IPS-11a (cell line): ENCODE results near the gene MSGN1.
"Not testable (repeated sequence)": the region's sequence is repeated elsewhere in the genome, so short reads cannot be mapped to it uniquely, and the experiment has no call there.

Source experiments
- H3K4me3 ChIP-seq: one replicate; pipeline ENCODE4 v1.5.1; 2013; ENCODE audit warnings: low read depth, low read length, control low read depth

The MSGN1 gene

GRCh38 chr2:17804358-17804757 lies 11.9 kb upstream of the MSGN1 start:
- no peak overlapping the region for H3K4me3 ChIP-seq

DNA sequence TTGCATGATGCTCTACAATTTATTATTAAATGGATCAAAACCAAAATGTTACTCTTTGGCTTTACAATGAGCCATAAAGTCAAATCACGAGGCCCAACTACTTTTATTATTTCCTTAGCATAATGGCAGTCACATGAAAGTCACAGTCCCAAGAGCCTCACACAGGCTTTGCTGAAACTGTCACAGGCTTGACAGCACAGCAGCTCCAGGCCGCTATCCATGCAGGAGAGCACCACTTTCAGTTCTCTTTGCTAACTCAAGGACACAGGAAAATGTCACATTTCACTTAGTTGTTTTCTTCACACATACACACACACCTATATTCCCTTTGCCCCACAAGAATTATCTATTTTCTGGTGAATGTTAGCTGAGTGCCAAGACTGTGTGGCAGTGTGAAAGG lies 11.1 kb upstream of the MSGN1 start:
- no peak overlapping the region for H3K4me3 ChIP-seq

- no peak overlapping the region for H3K4me3 ChIP-seq
Measured at GRCh38 chr2:17805717-17806363, 10.4 kb upstream of the MSGN1 start.

DNA sequence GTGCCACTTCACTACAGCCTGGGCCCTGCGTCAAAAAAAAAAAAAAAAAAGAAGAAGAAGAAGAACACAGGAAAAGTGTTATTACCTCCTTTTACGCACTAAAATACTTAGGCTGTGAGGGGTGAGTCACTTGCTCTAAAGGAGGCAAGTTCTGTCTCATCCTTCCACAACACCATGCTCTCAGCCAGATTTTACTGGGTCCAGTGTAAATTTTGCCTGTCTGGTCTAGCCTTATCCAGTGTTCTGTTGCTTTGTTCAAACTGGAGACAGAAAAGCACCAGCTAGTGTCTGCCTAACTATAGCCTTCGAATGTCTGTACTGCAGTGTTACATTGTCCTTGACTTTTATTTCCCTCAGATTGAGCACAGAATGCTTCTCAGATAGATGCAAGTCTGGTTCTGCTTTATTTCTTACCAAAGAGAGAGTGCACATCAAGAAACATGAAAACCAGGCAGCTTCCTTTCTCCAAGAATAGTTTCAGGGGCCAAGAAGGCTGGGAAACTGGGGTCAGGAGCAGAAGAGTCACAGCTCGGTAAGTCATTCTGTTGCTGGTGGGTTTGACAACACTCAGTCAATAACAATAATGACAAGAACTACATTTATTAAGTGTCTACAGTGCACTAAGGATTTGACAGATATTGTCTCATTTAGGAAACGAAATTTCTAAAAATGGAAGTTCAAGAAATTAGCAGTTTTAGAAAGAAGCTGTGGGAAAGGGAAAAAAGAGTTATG lies 3.1 kb upstream of the MSGN1 start:
- H3K4me3 ChIP-seq: no peak overlapping the region

DNA sequence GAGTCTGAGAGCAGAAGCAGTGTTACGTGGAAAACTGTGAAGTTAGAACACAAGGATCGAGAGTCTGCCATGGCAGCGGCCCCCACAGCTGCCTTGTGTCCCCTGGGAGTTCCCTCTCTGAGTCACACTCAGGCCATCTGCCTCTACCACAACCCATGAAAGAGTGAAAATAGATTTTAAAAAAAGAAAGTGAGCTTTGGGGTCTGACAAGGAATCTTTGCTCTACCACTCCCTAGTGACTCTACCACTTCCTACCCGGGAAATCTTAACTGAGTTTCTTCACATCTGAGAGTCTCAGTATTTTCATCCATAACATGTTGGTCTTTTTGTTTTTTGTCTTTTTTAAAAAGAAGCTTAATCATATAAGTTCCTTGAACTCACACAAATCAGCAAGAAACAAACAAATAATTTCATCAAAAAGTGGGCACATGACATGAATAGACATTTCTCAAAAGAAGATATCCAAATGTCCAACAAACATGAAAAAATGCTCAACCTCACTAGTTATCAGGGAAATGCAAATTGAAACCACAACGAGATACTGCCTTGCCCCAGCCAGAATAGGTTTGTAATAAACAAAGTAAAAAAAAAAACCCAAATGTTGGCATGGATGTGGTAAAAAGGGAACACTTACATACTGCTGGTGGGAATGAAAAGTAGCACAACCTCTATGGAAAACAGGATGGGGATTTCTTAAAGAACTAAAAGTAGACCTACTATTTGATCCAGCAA lies 2.4 kb upstream of the MSGN1 start:
- no peak overlapping the region for H3K4me3 ChIP-seq

DNA sequence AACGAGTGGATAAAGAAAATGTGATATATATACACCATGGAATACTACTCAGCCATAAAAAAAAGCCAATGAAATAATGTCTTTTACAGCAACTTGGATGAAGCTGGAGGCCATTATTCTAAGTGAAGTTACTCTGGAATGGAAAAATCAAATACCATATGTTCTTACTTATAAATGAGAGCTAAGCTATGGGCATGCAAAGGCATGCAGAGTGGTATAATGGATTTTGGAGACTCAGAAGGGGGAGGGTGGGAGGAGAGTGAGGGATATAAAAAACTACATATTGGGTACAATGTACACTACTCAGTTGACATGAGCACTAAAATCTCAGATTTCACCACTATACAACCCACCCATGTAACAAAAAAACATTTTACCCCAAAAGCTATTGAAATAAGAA lies 1.7 kb upstream of the MSGN1 start:
- H3K4me3 ChIP-seq: no peak overlapping the region

- no peak overlapping the region for H3K4me3 ChIP-seq
Measured at GRCh38 chr2:17815468-17816184, 634 bp upstream of the MSGN1 start.

DNA sequence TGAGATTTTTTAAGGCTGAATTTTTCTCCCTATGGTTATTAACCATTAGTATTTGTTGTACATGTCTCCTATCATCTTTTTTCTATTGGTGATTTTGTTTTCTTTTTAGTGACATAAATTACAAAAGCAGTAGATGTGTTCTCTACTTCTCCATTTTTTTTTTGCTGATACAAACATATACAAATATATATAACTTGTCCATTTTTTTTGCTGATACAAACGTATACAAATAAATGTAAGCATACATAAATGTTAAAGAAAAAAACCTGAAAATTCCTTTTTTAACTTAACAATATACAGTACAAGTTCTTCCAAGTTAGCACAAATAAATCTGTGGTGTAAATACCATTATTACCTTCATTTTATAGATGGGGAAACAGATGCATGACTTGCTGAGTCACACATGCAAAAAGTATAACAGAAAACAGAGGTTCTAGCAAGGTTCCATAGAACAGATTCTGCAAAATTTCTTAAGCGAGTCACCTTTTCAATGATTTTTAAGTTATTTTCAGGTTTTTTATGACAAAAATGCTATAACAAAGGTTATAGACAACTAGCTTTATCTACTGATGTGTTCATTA lies 2.1 kb downstream of the MSGN1 start:
- H3K4me3 ChIP-seq: no peak overlapping the region

DNA sequence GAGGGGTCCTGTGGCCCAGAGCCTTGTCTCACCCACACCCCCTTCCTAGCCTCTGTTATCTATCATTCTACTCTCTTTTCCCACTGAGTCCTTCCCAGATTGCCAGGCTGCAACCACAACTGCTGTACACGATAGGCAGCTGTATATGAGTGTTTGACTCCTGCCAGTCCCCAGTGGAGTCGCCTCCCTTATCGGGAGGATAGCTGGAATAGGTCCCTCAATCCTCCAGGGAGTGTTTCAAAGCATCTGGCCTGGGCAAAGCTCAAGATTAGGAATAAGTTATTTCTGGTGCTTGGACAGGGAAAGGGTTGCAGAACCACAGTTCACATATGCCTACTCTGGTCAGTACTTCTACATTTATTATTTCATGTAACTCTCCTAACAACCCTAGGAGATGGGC lies 4.8 kb downstream of the MSGN1 start:
- H3K4me3 ChIP-seq: no peak overlapping the region

GRCh38 chr2:17821535-17822444 lies 5.5 kb downstream of the MSGN1 start:
- no peak overlapping the region for H3K4me3 ChIP-seq

- H3K4me3 ChIP-seq: no peak overlapping the region
Measured at GRCh38 chr2:17822445-17823117, 6.3 kb downstream of the MSGN1 start.

GRCh38 chr2:17823646-17824045 lies 7.4 kb downstream of the MSGN1 start:
- H3K4me3 ChIP-seq: not testable (repeated sequence)

- no peak overlapping the region for H3K4me3 ChIP-seq
Measured at GRCh38 chr2:17827316-17827715, 11.1 kb downstream of the MSGN1 start.

- no peak overlapping the region for H3K4me3 ChIP-seq
Measured at GRCh38 chr2:17827785-17828184, 11.5 kb downstream of the MSGN1 start.

DNA sequence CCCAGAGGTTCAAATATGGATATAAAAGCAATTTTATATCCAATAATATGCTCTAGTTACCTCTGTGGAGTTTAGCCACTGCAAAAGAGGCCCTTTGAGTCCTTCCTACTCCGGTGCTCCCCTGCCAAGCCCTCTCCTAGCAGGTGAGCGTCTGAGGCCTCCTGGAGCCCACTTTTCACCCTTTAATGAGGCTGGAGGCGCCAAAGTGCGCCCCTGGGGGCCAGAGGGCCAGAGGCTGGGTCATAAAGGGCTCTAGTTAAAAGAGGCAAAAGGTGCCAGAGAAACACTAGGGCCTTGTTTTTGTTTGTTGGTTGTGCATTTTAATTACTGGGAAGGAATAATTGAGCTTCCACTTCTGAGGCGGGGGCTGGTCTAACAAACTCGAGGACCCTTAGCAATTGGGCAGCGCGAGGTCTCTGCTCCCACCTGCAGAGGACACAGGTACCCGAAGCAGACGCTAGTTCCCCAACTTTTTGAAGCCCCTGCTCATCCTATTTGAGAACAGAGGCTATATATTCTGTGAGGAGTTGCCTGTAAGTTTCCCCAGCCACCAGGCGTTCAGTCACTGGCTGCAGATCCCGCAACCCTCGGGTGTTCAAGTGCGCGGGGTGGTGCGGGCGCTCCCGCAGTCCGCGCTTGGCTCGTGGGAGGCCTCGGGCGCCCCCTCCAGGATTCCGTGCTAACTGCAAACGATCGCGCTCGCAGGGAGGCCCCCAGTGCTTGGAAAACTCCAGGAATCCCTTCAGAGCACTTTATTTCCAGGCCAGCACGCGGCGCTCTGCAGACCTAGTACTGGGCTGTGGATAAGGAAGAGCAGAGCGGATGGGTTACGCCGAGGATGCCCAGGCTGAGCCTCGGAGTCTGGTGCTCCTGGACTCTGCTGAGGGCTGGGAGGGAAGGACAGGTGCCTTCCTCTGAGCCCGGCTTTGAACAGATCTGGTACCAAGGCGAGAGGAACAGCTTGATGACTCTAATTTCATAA lies 14.1 kb downstream of the MSGN1 start:
- H3K4me3 ChIP-seq: no peak overlapping the region

- H3K4me3 ChIP-seq: no peak overlapping the region
Measured at GRCh38 chr2:17835516-17835915, 19.3 kb downstream of the MSGN1 start.

GRCh38 chr2:17839959-17840358 lies 23.7 kb downstream of the MSGN1 start:
- no peak overlapping the region for H3K4me3 ChIP-seq

DNA sequence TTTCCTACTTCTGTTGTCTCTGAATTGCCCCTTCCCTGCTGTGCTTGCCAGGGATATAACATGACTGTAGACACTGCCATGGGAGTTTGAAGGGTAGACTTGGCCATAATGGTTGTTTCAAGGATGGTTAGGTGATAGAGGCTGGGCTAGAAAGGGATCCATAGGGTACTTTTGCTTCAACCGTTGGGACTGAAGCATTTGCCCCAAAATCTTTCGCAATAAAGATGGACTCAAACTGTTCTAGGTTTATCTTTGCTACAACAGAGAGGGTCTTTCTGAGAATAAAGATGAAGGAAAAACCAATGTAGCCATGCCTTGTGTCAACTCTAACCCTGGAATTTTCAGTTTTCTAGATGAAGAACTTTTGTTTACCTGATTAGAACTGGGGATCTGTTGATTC lies 27.2 kb downstream of the MSGN1 start:
- no peak overlapping the region for H3K4me3 ChIP-seq
